Stimulated activated memory B cell treated with anti-CD40 and anti-IgM and Interleukin-4, amounts not matched to agents 10 μg/mL and 1 μg/mL and 100 μg/mL, for 72 hours (primary cell): ENCODE data around the gene MPO.

ENCODE experiments used
- ATAC-seq: fragments of 150-1000 bp; cut with Tn5 transposase; 2 replicates; pipeline ENCODE4 v1.10.0; 2021
- H3K27ac Mint-ChIP-seq: one replicate; pipeline ENCODE4 v1.8.0; 2022; ENCODE audit warnings: mild to moderate bottlenecking, mixed read lengths
- H3K27me3 Mint-ChIP-seq: one replicate; pipeline ENCODE4 v1.8.0; 2022; ENCODE audit warnings: mixed read lengths
- H3K36me3 Mint-ChIP-seq: one replicate; pipeline ENCODE4 v1.8.0; 2022; ENCODE audit warnings: mixed read lengths
- H3K4me1 Mint-ChIP-seq: one replicate; pipeline ENCODE4 v1.8.0; 2022; ENCODE audit warnings: mixed read lengths
- H3K4me3 Mint-ChIP-seq: one replicate; pipeline ENCODE4 v1.8.0; 2022; ENCODE audit warnings: mild to moderate bottlenecking, moderate library complexity, mixed read lengths
- H3K9me3 Mint-ChIP-seq: one replicate; pipeline ENCODE4 v1.8.0; 2022; ENCODE audit warnings: mixed read lengths

Gene MPO

DNA sequence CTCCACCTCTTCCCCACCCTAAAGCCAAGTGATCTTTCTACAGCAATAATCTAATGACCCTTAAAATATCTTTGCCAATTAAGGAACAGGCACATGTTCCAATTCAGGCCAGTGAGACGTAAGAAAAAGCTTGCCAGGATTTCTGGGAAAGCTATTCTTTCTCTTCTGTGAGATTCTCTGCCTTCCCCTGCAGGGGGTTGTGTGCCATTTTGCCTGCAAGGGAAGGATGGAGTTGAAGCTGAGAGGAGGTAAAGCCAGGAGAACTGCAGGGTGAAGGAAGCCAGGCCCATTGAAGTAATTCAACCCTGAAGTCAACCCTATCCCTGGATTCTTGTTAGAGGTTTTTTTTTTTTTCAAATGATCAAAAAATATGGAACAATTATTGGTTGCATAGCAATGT, 51.4 kb downstream of the MPO start:
- no peak for ATAC-seq
- no peaks in the 10 kb centered on the region for H3K27me3 Mint-ChIP-seq
- no peak overlapping the region for H3K4me3 Mint-ChIP-seq

GRCh38 chr17:58228679-58229078, 52.1 kb downstream of the MPO start:
- peaks cover 28% of the 10 kb centered on the region for H3K4me1 Mint-ChIP-seq
- H3K27ac Mint-ChIP-seq: no peak overlapping the region
- H3K27me3 Mint-ChIP-seq: no peaks in the 10 kb centered on the region
- H3K4me3 Mint-ChIP-seq: no peak overlapping the region
- no peak for ATAC-seq
- no peaks in the 10 kb centered on the region for H3K9me3 Mint-ChIP-seq
- no peaks in the 10 kb centered on the region for H3K36me3 Mint-ChIP-seq

More for the DNA sequence above, 51.4 kb downstream of the MPO start:
- H3K36me3 Mint-ChIP-seq: no peaks in the 10 kb centered on the region
- H3K27ac Mint-ChIP-seq: no peak overlapping the region
- no peaks in the 10 kb centered on the region for H3K9me3 Mint-ChIP-seq
- H3K4me1 Mint-ChIP-seq: peaks cover 26% of the 10 kb centered on the region

- no peak for ATAC-seq
- Mint-ChIP-seq H3K27ac (no peak overlapping the region), H3K27me3 (no peaks in the 10 kb centered on the region), H3K4me3 (no peak overlapping the region), H3K9me3 (no peaks in the 10 kb centered on the region), H3K36me3 (no peaks in the 10 kb centered on the region), H3K4me1 (peaks cover 22% of the 10 kb centered on the region)
These were observed 53.0 kb downstream of the MPO start for GRCh38 chr17:58227733-58228132.

- peaks cover 20% of the 10 kb centered on the region for H3K4me1 Mint-ChIP-seq
- H3K9me3 Mint-ChIP-seq: no peaks in the 10 kb centered on the region
- ATAC-seq: no peak
- H3K27ac Mint-ChIP-seq: no peak overlapping the region
- H3K27me3 Mint-ChIP-seq: no peaks in the 10 kb centered on the region
- H3K4me3 Mint-ChIP-seq: no peak overlapping the region
- H3K36me3 Mint-ChIP-seq: no peaks in the 10 kb centered on the region
These were observed 56.4 kb downstream of the MPO start for GRCh38 chr17:58224315-58224714.
